Measurements from ENCODE around the gene TUBB. TPM values are rescaled to one million over a fixed set of nuclear protein-coding genes. Genes with fewer than 3 reads are reported as not detected.
A peak's percentile ranks its signal among the peaks of the same experiment; 100 is the strongest.

The TUBB gene
- total RNA-seq, 1 donor from 2014 or later, result 1,272 TPM

- Mint-ChIP-seq H3K4me3 (ENCODE audit: low read depth) (peak within 1 kb of the TSS; percentile 89), H3K27ac (peak within 1 kb of the TSS; percentile 93), H3K4me1 (ENCODE audit: low read depth) (peaks cover 51% of the 10 kb centered on the region), H3K27me3 (no peaks in the 10 kb centered on the region), H3K9me3 (ENCODE audit: low read depth) (no peaks in the 10 kb centered on the region), H3K36me3 (ENCODE audit: insufficient read depth) (peaks cover 1% of the 10 kb centered on the region)
- peak; percentile 21 for DNase-seq (ENCODE audit: low spot score, unreplicated experiment)
- TF ChIP-seq, protein P1, sequence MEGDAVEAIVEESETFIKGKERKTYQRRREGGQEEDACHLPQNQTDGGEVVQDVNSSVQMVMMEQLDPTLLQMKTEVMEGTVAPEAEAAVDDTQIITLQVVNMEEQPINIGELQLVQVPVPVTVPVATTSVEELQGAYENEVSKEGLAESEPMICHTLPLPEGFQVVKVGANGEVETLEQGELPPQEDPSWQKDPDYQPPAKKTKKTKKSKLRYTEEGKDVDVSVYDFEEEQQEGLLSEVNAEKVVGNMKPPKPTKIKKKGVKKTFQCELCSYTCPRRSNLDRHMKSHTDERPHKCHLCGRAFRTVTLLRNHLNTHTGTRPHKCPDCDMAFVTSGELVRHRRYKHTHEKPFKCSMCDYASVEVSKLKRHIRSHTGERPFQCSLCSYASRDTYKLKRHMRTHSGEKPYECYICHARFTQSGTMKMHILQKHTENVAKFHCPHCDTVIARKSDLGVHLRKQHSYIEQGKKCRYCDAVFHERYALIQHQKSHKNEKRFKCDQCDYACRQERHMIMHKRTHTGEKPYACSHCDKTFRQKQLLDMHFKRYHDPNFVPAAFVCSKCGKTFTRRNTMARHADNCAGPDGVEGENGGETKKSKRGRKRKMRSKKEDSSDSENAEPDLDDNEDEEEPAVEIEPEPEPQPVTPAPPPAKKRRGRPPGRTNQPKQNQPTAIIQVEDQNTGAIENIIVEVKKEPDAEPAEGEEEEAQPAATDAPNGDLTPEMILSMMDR (IDR thresholded peaks at IDR 0.05; ENCODE audit: unreplicated experiment), result no peak
Measured at GRCh38 chr6:30686009-30686907, 33.9 kb upstream of the TUBB start, which contains the start of gene PPP1R18. Gene PPP1R18, minus strand, starts transcription at chr6:30686645. Its CDS starts 627 bp downstream, at chr6:30686018.

- DNase-seq (ENCODE audit: low spot score, unreplicated experiment), result peak; percentile 65
- H3K36me3 Mint-ChIP-seq (ENCODE audit: insufficient read depth), result peaks cover 1% of the 10 kb centered on the region
- peak overlapping the region; percentile 89 for H3K4me3 Mint-ChIP-seq (ENCODE audit: low read depth)
- H3K9me3 Mint-ChIP-seq (ENCODE audit: low read depth), result no peaks in the 10 kb centered on the region
- TF ChIP-seq, protein P1 (IDR thresholded peaks at IDR 0.05; ENCODE audit: unreplicated experiment), result no peak
- no peaks in the 10 kb centered on the region for H3K27me3 Mint-ChIP-seq
- H3K4me1 Mint-ChIP-seq (ENCODE audit: low read depth), result peaks cover 54% of the 10 kb centered on the region
- H3K27ac Mint-ChIP-seq, result peak overlapping the region; percentile 93
Measured at GRCh38 chr6:30686908-30687658, 33.1 kb upstream of the TUBB start.

DNA sequence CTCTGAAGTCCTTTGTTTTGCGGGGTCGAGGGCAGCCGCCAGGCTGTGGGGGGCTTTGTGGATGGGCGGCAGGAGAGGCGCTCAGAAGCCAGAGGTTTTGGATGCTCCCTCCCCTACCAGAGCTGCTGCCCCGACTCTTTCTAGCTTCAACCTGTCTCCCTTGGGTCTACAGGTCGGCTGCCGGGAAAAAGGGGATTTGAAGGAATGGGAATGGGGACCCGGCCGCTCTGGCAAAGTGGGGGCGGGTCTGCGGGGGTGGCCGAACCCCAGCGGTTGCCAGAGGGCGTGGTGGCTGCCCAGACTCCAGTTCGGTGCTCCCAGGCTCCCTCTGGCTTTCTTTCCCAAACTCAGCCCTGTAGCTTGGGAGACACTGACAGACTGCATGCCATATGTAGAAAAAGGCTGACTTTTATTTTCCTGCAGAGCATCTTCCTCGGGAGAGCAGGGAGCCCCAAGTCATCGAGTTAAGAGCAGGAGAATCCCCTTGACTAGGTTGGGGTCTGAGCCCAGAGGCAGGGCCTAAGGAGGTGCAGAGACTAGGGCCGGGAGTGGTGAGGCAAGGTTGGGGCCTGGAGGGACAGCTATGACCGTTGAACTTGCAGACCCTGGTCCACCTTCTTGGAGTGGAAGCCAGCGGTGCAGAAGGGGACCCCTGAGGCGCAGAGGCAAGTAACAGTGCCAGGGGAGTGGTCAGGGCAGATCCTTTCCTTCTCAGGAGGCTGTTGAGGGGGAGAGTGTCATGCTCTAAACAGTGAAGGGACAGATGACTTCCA is 32.3 kb upstream of the TUBB start:
- Mint-ChIP-seq H3K4me3 (ENCODE audit: low read depth) (peak overlapping the region; percentile 89), H3K4me1 (ENCODE audit: low read depth) (peaks cover 51% of the 10 kb centered on the region), H3K27ac (peak overlapping the region; percentile 93), H3K27me3 (no peaks in the 10 kb centered on the region), H3K36me3 (ENCODE audit: insufficient read depth) (peaks cover 1% of the 10 kb centered on the region), H3K9me3 (ENCODE audit: low read depth) (no peaks in the 10 kb centered on the region)
- TF ChIP-seq, protein P1 (IDR thresholded peaks at IDR 0.05; ENCODE audit: unreplicated experiment), result no peak
- no peak for DNase-seq (ENCODE audit: low spot score, unreplicated experiment)

GRCh38 chr6:30688569-30688968 is 31.6 kb upstream of the TUBB start:
- DNase-seq (ENCODE audit: low spot score, unreplicated experiment), result no peak
- H3K4me1 Mint-ChIP-seq (ENCODE audit: low read depth), result peaks cover 46% of the 10 kb centered on the region
- peak overlapping the region; percentile 0 for H3K4me3 Mint-ChIP-seq (ENCODE audit: low read depth)
- no peaks in the 10 kb centered on the region for H3K9me3 Mint-ChIP-seq (ENCODE audit: low read depth)
- H3K27ac Mint-ChIP-seq, result no peak overlapping the region
- H3K27me3 Mint-ChIP-seq, result no peaks in the 10 kb centered on the region
- peaks cover 1% of the 10 kb centered on the region for H3K36me3 Mint-ChIP-seq (ENCODE audit: insufficient read depth)
- TF ChIP-seq, protein P1 (IDR thresholded peaks at IDR 0.05; ENCODE audit: unreplicated experiment), result no peak

Data from progenitor cell of endocrine pancreas (in vitro differentiated cells).